ENCODE measurements around the gene HSBP1L1.

GRCh38 chr18:79952996-79953559, 11.4 kb upstream of the HSBP1L1 start:
- TF ChIP-seq, protein P1, sequence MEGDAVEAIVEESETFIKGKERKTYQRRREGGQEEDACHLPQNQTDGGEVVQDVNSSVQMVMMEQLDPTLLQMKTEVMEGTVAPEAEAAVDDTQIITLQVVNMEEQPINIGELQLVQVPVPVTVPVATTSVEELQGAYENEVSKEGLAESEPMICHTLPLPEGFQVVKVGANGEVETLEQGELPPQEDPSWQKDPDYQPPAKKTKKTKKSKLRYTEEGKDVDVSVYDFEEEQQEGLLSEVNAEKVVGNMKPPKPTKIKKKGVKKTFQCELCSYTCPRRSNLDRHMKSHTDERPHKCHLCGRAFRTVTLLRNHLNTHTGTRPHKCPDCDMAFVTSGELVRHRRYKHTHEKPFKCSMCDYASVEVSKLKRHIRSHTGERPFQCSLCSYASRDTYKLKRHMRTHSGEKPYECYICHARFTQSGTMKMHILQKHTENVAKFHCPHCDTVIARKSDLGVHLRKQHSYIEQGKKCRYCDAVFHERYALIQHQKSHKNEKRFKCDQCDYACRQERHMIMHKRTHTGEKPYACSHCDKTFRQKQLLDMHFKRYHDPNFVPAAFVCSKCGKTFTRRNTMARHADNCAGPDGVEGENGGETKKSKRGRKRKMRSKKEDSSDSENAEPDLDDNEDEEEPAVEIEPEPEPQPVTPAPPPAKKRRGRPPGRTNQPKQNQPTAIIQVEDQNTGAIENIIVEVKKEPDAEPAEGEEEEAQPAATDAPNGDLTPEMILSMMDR (IDR thresholded peaks at IDR 0.05; ENCODE audit: low read depth, low read length), result no peak
- TF ChIP-seq MYC (IDR thresholded peaks at IDR 0.05; ENCODE audit: low read depth, low read length), result no peak
- TF ChIP-seq MAX (IDR thresholded peaks at IDR 0.05; ENCODE audit: low read depth, low read length), result no peak

Measured in NB4 (cell line).